HEK293T (cell line): ENCODE data around the gene GBP7.

Experiments used
- CTCF ChIA-PET: fragments of 350-600 bp; formaldehyde crosslinking; extraction: SDS; loops from one replicate; lab custom pipeline; 2021; ENCODE audit warnings: antibody characterized with exemption, inconsistent platforms; lab: Yijun Ruan, JAX
- POLR2A ChIA-PET: fragments of 350-600 bp; formaldehyde crosslinking; extraction: SDS; loops from one replicate; lab custom pipeline; 2020; ENCODE audit warnings: antibody characterized with exemption, inconsistent platforms; lab: Yijun Ruan, JAX
- DNase-seq: peaks from one replicate; pipeline ENCODE4 v3.0.0; 2012; ENCODE audit warnings: mixed read lengths; ENCODE audit errors: extremely low spot score
- ARNT ChIP-seq: fragments of 450-650 bp; IDR thresholded peaks from 2 replicates; pipeline ENCODE4 v1.6.1; 2017; ENCODE audit warnings: mild to moderate bottlenecking
- BHLHE40 ChIP-seq: fragments of 450-650 bp; IDR thresholded peaks from 2 replicates; pipeline ENCODE4 v1.6.1; 2016; ENCODE audit warnings: mild to moderate bottlenecking, moderate library complexity, borderline replicate concordance
- CTBP1 ChIP-seq: fragments of 450-650 bp; IDR thresholded peaks from 2 replicates; pipeline ENCODE4 v1.6.1; 2016; ENCODE audit warnings: borderline replicate concordance
- ELF4 ChIP-seq: fragments of 450-650 bp; IDR thresholded peaks from 2 replicates; pipeline ENCODE4 v1.6.1; 2017; ENCODE audit warnings: antibody characterized with exemption
- FOXA1 ChIP-seq: fragments of 450-650 bp; IDR thresholded peaks from 2 replicates; pipeline ENCODE4 v1.6.1; 2016; ENCODE audit warnings: mild to moderate bottlenecking
- FOXK2 ChIP-seq: fragments of 450-650 bp; IDR thresholded peaks from 2 replicates; pipeline ENCODE4 v1.6.1; 2016; ENCODE audit warnings: mild to moderate bottlenecking
- FOXM1 ChIP-seq: fragments of 450-650 bp; IDR thresholded peaks from 2 replicates; pipeline ENCODE4 v1.6.1; 2017; ENCODE audit warnings: mild to moderate bottlenecking, borderline replicate concordance
- HDGF ChIP-seq: fragments of 450-650 bp; IDR thresholded peaks from 2 replicates; pipeline ENCODE4 v1.6.1; 2017; ENCODE audit warnings: antibody characterized with exemption, borderline replicate concordance
- L3MBTL2 ChIP-seq: fragments of 450-650 bp; conservative IDR thresholded peaks from 2 replicates; pipeline ENCODE4 v1.6.1; 2016; ENCODE audit warnings: mild to moderate bottlenecking
- LEF1 ChIP-seq: fragments of 450-650 bp; IDR thresholded peaks from 2 replicates; pipeline ENCODE4 v1.6.1; 2017; ENCODE audit warnings: mild to moderate bottlenecking, borderline replicate concordance
- NFRKB ChIP-seq: fragments of 450-650 bp; IDR thresholded peaks from 2 replicates; pipeline ENCODE4 v1.6.1; 2016; ENCODE audit warnings: mild to moderate bottlenecking, moderate library complexity
- PKNOX1 ChIP-seq: fragments of 450-650 bp; IDR thresholded peaks from 2 replicates; pipeline ENCODE4 v1.6.1; 2016
- SP1 ChIP-seq: fragments of 450-650 bp; IDR thresholded peaks from 2 replicates; pipeline ENCODE4 v1.6.1; 2017
- SUZ12 ChIP-seq: fragments of 450-650 bp; IDR thresholded peaks from 2 replicates; pipeline ENCODE4 v1.6.1; 2016; ENCODE audit warnings: mild to moderate bottlenecking
- TARDBP ChIP-seq: fragments of 450-650 bp; IDR thresholded peaks from 2 replicates; pipeline ENCODE4 v1.6.1; 2016
- ZNF384 ChIP-seq: fragments of 450-650 bp; IDR thresholded peaks from 2 replicates; pipeline ENCODE4 v1.6.1; 2016

The GBP7 gene

GRCh38 chr1:89104687-89105086 lies 71.1 kb downstream of the GBP7 start:
- TF ChIP-seq ELF4 = no peak
- ChIA-PET CTCF (no interaction called here), POLR2A (no interaction called here)
- DNase-seq = peak; percentile 62

- ChIA-PET CTCF (no interaction called here), POLR2A (interaction anchor here (0.5 kb wide), 1 partner anchor 1488 kb away, joined by 3 read pairs; no protein-coding TSS in a partner anchor)
- DNase-seq = no peak
- TF ChIP-seq TARDBP (no peak), L3MBTL2 (no peak), FOXK2 (no peak), FOXA1 (no peak), PKNOX1 (no peak), ARNT (no peak), BHLHE40 (no peak)
Observed at GRCh38 chr1:89104147-89104546, 71.7 kb downstream of the GBP7 start.

DNA sequence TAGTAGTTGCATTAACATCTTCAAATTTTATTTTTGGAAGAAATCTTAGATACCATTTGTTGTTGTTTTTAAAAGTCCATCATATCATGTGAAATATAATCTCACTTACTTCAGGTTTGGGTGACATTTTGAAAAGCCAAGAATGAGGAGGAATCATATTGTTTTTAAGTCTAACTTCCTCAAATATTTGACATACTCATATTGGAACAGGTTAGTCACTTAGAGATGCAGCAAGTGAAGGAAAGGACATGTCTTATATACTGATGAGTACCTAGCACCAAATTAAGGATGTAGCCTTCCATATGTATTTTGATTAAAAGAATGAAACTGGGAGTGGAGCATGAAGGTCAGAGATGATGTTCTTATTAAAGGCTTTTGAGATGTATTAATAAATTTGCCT lies 73.8 kb downstream of the GBP7 start:
- POLR2A ChIA-PET = no interaction called here
- DNase-seq = no peak
- no peak for TF ChIP-seq NFRKB
- CTCF ChIA-PET = no interaction called here

DNA sequence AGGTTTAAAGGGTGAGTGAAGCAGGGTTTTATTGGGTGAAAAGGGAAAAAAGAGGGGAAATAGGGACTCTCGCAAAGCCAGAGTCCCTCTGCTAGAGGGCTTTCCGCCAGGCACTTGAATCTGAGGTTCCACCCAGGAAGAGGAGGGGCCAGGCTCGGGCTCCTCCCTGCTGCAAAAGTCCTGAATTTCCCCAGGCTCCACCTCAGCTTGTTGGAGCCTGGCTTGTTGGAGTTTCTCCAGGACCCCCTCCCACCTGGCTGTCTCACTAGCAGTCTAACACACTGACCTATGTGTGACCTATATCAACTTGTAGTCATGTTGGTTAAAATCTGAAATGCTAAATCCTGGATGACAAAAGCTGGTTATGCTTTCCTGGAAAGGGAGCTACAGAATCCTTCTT lies 75.4 kb downstream of the GBP7 start:
- ChIA-PET CTCF (no interaction called here), POLR2A (no interaction called here)
- no peak for TF ChIP-seq FOXK2
- no peak for TF ChIP-seq TARDBP
- TF ChIP-seq LEF1 = no peak
- no peak for TF ChIP-seq SUZ12
- no peak for TF ChIP-seq L3MBTL2
- TF ChIP-seq CTBP1 = no peak
- no peak for TF ChIP-seq PKNOX1
- no peak for TF ChIP-seq ZNF384
- no peak for TF ChIP-seq FOXM1
- TF ChIP-seq HDGF = no peak
- no peak for TF ChIP-seq ELF4
- TF ChIP-seq ARNT = no peak
- TF ChIP-seq BHLHE40 = no peak
- TF ChIP-seq NFRKB = no peak
- no peak for TF ChIP-seq SP1
- no peak for DNase-seq

GRCh38 chr1:89098857-89099256 lies 76.9 kb downstream of the GBP7 start:
- no peak for TF ChIP-seq PKNOX1
- TF ChIP-seq FOXM1 = no peak
- TF ChIP-seq L3MBTL2 = no peak
- no peak for TF ChIP-seq LEF1
- TF ChIP-seq FOXA1 = no peak
- TF ChIP-seq ZNF384 = no peak
- CTCF ChIA-PET = no interaction called here
- DNase-seq = no peak
- POLR2A ChIA-PET = no interaction called here

DNA sequence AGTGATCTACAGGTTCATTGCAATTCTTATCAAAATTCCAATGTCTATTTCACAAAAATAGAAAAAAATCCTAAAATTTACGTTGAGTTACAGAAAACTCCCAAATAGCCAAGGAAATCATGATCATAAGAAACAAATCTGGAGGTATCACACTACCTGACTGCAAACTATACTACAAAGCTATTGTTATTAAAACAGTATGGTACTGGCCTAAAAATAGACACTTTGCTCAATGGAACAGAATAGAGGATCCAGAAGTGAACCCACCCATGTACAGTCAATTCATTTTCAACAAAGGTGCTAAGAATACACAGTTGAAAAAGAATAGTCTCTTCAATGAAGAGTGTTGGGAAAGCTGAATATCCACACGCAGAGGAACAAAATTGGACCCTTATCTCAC lies 80.1 kb downstream of the GBP7 start:
- DNase-seq = no peak
- CTCF ChIA-PET = no interaction called here
- TF ChIP-seq TARDBP (no peak), PKNOX1 (no peak), NFRKB (no peak), BHLHE40 (no peak), FOXM1 (no peak), SUZ12 (no peak), CTBP1 (no peak), LEF1 (no peak), FOXA1 (no peak), ELF4 (no peak), HDGF (no peak), ARNT (no peak), SP1 (no peak), FOXK2 (no peak), ZNF384 (no peak), L3MBTL2 (no peak)
- POLR2A ChIA-PET = no interaction called here

- ChIA-PET POLR2A (no interaction called here), CTCF (no interaction called here)
- DNase-seq = no peak
Observed at GRCh38 chr1:89089962-89090361, 85.8 kb downstream of the GBP7 start.

More at GRCh38 chr1:89089962-89090361, 85.8 kb downstream of the GBP7 start:
- TF ChIP-seq SUZ12 = no peak
- no peak for TF ChIP-seq LEF1
- TF ChIP-seq ZNF384 = no peak
- no peak for TF ChIP-seq FOXM1
- no peak for TF ChIP-seq FOXA1
- TF ChIP-seq NFRKB = no peak
- no peak for TF ChIP-seq ARNT
- TF ChIP-seq HDGF = no peak
- TF ChIP-seq ELF4 = no peak
